Raji (cell line): Measurements from ENCODE around the gene RAE1.

Experiments
- POLR2A ChIP-seq: IDR thresholded peaks from 2 replicates; pipeline ENCODE4 v1.6.1; 2011; ENCODE audit warnings: low read depth, low read length, control low read depth; ENCODE audit not compliant: insufficient read depth

Gene RAE1

GRCh38 chr20:57417051-57417689 is 66.1 kb downstream of the RAE1 start:
- no peak for TF ChIP-seq POLR2A

GRCh38 chr20:57417830-57418780 is 67.0 kb downstream of the RAE1 start:
- no peak for TF ChIP-seq POLR2A

GRCh38 chr20:57420571-57421252 is 69.7 kb downstream of the RAE1 start:
- TF ChIP-seq POLR2A: no peak

GRCh38 chr20:57421253-57422220 is 70.5 kb downstream of the RAE1 start:
- no peak for TF ChIP-seq POLR2A

- no peak for TF ChIP-seq POLR2A
These were observed 71.2 kb downstream of the RAE1 start for GRCh38 chr20:57422254-57422653.

GRCh38 chr20:57425150-57426013 is 74.3 kb downstream of the RAE1 start:
- no peak for TF ChIP-seq POLR2A

GRCh38 chr20:57426271-57426689 is 75.2 kb downstream of the RAE1 start:
- TF ChIP-seq POLR2A: no peak

- no peak for TF ChIP-seq POLR2A
These were observed 75.8 kb downstream of the RAE1 start for GRCh38 chr20:57426831-57427230.

- TF ChIP-seq POLR2A: no peak
These were observed 77.5 kb downstream of the RAE1 start for GRCh38 chr20:57428324-57429158.
